Choroid plexus epithelial cell (primary cell): Measurements from ENCODE around the gene DNAH14.

ENCODE experiments used
- DNase-seq: peaks from one replicate; pipeline ENCODE4 v3.0.0-alpha.2; 2010; ENCODE audit warnings: low read depth
- H3K4me3 ChIP-seq: 2 replicates; pipeline ENCODE4 v1.5.1; 2011; ENCODE audit warnings: low read depth, mild to moderate bottlenecking, control low read depth, low read length, moderate library complexity
- TF ChIP-seq, protein P1 (sequence below): conservative IDR thresholded peaks from 2 replicates; pipeline ENCODE4 v1.5.1; 2011; ENCODE audit warnings: low read depth, mild to moderate bottlenecking, control low read depth, inconsistent platforms, low read length, moderate library complexity

Gene DNAH14

DNA sequence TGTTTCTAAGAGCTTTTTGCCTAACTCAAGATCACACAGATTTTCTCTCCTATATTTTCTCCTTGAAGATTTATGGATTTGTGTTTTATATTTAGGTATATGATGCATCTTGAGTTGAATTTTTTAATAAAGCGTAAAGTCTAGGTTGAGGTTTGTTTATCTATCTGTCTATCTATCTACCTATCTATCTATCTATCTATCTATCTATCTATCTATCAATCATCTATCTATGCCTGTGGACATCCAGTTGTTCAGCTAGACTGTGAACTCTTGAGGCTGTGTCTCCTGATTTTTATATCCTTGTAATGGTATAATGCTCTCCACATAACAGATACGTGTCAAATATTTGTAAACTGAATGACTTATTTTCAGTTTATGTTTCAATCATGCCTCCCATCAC is 120.1 kb downstream of the DNAH14 start:
- TF ChIP-seq, protein P1, sequence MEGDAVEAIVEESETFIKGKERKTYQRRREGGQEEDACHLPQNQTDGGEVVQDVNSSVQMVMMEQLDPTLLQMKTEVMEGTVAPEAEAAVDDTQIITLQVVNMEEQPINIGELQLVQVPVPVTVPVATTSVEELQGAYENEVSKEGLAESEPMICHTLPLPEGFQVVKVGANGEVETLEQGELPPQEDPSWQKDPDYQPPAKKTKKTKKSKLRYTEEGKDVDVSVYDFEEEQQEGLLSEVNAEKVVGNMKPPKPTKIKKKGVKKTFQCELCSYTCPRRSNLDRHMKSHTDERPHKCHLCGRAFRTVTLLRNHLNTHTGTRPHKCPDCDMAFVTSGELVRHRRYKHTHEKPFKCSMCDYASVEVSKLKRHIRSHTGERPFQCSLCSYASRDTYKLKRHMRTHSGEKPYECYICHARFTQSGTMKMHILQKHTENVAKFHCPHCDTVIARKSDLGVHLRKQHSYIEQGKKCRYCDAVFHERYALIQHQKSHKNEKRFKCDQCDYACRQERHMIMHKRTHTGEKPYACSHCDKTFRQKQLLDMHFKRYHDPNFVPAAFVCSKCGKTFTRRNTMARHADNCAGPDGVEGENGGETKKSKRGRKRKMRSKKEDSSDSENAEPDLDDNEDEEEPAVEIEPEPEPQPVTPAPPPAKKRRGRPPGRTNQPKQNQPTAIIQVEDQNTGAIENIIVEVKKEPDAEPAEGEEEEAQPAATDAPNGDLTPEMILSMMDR = no peak
- DNase-seq = no peak
- no peak overlapping the region for H3K4me3 ChIP-seq

DNA sequence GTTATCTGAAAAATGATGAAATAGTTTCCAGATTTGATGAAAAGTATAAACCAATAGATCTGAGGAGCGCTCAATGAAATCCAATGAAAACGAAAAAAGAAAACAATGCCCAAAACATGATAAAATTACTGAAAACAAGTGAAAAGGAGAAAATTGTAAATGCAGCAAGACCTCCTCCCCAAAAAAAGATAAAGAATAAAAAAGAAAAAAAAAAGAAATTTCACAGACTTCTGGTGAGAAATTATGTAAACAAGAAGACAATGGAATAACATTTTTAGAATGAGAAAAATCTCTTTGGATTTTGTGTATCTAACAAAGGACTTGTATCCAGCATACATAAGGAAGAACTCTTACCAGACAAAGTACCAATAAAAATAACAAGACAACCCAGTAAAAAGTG is 134.2 kb downstream of the DNAH14 start:
- DNase-seq = no peak
- no peak overlapping the region for H3K4me3 ChIP-seq
- TF ChIP-seq, protein P1 = no peak

DNA sequence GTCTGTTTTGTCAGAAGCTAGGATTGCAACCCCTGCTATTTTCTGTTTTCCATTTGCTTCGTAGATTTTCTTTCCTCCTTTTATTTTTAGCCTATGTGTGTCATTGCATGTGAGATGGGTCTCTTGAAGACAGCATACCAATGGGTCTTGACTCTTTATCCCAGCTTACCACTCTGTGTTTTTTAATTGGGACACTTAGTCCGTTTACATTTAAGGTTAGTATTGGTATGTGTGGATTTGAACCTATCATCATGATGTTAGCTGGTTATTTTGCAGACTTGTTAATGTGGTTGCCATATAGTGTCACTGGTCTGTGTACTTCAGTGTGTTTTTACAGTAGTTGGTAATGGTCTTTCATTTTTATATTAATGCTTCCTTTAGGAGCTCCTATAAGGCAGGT is 141.5 kb downstream of the DNAH14 start:
- TF ChIP-seq, protein P1 = no peak
- no peak for DNase-seq
- no peak overlapping the region for H3K4me3 ChIP-seq

DNA sequence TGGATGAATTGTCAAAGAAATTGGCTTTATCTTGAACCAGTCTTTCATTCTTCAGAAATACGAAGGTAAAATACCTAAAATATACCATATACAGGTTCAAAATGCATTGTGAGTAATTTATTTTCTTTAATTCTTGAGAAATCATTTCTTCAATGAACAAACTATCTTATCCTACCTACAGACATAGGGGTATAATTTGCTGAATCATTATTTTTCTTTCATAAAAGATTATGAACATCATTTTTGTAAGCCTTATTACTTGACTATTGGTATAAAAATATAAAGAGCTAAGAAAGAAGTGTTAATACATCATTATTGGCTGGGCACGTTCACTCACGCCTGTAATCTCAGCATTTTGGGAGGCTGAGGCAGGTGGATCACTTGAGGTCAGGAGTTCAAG is 167.7 kb downstream of the DNAH14 start:
- TF ChIP-seq, protein P1 = no peak
- DNase-seq = no peak
- H3K4me3 ChIP-seq = no peak overlapping the region

DNA sequence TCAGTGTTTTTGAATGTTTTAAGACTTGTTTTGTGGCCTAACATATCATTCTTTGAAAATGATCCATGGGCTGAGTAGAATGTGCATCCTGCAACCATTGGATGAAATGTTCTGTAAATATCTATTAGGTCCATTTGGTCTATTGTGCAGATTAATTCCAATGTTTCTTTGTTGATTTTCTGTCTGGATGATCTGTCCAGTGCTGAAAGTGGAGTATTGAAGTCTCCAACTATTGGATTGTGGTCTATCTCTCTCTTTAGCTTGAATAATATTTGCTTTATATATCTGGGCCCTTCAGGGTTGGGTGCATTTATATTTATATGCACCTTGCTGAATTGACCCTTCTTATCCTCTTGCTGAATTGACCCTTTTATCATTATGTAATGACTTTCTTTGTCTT is 181.5 kb downstream of the DNAH14 start:
- no peak for DNase-seq
- TF ChIP-seq, protein P1 = no peak
- no peak overlapping the region for H3K4me3 ChIP-seq

DNA sequence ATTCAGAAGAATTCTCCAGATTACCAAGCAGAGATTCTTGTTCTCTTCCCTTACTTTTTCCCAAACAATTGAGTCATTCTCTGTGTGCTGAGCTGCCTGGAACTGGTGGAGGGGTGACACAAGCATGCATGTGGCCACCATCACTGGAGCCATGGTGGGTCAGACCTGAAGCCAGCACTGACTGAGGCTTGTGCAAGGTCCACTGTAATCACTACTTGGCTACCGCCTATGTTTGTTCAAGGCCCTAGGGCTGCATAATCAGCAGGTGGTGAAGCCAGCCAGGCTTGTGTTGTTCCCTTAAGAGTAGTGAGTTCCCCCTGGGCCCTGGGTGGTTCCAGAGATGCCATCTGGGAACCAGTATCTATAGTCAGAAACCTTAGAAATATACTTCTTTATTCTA is 183.8 kb downstream of the DNAH14 start:
- TF ChIP-seq, protein P1 = no peak
- H3K4me3 ChIP-seq = no peak overlapping the region
- no peak for DNase-seq

DNA sequence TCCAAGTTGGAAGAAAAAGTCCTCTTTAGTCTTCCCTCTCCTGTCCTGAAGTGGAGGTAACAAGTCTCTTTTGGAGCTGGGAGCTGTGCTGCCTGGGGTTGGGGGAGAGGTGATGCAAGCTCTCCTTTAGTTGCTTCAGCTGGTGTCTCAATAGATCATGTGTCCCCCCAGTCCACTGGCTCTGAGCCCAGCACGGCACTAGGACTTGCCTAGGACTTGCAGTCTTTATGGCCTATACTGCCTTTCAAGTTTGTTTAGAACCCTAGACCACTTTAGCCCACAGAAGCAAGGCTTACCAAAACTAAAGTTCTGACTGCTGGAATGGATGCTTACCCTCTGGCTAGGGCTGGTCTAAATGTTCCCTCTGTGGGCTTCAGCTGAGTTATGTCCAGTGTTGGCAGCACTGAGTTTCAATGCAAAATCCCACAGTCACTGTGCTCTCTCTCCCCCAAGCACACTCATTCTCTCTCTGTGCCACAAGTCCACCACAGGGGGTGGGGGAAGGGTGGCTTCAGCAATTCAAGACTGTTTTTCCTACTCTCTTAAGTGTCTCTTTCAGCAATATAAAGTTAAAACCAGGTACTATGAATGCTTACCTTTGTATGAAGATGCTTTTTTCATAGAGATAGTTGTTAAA is 185.0 kb downstream of the DNAH14 start:
- DNase-seq = no peak
- TF ChIP-seq, protein P1 = no peak
- H3K4me3 ChIP-seq = no peak overlapping the region
